SKM-1 treated with dmso at 0.1 percent for 144 hours (cell line): Measurements from ENCODE around the gene TEX51.

Experiments used
- DNase-seq: peaks from one replicate; lab custom pipeline; 2025; ENCODE audit not compliant: unreplicated experiment; lab: John Stamatoyannopoulos, UW

TEX51 gene

DNA sequence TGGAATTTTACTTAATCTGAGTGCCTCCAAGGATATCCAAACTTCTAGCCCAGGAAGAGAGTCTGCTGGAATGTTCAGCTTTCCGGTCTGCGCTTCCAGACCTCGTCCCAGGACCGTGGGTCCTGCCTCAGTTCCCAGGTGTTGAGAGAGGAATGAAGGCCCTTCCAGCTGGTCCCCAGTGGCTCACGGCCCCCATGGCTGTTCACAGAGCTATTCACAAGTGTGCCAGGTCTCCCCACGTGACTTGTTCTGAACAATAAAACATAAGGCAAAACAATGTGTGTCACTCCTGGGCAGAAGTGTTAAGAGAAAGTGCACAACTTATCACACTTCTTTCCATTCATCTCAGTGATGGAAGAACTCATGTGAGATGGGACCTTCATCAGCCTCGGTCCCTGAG is 20.1 kb upstream of the TEX51 start:
- no peak for DNase-seq

DNA sequence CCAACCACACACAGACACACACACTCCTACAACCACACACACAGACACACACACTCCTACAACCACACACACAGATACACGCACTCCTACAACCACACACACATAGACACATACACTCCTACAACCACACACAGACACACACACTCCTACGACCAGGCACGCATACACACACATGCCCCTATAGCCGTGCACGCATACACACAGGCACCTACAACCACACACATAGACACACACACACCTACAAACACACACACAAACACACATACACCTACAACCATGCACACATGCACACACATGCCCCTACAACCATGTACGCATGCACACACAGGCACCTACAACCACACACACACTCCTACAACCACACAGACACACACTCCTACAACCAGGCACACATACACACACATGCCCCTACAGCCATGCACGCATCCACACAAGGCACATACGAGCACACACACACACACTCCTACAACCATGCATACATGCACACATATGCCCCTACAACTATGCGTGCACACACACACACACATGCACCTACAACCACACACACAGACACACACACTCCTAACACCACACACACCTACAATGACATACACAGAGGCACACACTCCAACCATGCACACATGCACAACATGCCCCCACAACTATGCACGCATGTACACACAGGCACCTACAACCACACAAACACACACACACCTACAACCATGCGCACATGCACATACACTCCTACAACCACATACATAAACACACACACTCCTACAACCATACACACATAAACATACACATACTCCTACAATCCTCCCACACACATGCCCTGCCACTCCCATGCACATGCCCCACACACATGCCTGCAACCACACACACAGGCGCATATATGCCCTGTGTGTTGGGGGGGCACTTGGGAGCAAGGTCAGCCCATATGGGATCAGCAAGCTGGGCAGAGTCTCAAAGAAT is 19.1 kb upstream of the TEX51 start:
- DNase-seq = no peak

DNA sequence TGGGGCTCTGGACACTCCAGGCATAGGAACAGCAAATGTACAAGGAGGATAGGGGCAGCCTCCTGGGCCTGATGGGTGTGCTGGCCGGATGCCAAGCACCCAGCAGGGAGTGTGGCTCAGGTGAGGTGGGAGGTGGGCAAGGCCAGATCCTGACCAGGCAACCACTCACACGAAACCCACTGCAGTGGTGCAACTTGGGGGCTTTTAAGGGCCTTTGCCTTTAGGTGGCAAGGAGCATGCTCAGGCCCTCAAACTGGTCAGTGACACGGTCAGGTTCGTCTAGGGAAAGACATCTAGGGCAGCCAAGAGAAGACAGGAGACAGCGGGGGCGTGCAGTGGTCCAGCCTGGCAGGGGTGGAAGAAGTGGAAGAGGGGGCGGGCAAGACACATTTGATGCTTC is 18.4 kb upstream of the TEX51 start:
- no peak for DNase-seq

DNA sequence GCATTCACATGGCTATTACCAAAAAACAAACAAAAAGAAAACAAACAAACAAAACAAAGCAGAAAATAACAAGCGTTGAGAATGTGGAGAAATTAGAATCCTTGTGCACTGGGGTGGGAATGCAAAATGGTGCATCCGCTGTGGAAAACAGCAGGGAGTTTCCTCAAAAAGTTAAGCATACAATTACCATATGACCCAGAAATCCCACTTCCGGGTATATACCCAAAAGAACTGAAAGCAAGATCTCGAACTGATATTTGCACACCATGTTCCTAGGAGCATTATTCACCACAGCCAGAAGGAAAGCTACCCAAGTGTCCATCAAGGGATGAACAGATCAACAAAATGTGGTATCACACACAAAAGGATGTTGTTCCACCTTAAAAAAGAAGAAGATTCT is 17.9 kb upstream of the TEX51 start:
- no peak for DNase-seq

DNA sequence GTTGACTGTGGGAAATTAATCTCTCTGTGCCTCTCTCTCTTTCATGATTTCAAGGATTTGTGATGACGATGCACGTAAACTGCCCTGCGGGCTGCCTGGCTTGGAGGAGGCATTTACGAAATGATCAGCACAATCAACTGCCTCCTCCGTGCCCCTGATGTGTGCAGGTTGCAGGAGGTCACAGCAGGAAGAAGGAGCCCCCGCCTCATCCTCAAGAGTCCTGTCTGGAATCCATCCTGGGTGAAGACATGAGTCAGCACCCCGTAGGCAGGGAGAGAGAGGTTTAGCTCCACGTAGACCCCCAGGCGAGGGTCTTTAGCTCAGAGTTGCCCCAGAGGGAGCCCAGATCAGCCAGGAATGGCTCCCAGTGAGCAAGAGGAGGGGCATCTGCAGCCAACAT is 17.1 kb upstream of the TEX51 start:
- DNase-seq = no peak

DNA sequence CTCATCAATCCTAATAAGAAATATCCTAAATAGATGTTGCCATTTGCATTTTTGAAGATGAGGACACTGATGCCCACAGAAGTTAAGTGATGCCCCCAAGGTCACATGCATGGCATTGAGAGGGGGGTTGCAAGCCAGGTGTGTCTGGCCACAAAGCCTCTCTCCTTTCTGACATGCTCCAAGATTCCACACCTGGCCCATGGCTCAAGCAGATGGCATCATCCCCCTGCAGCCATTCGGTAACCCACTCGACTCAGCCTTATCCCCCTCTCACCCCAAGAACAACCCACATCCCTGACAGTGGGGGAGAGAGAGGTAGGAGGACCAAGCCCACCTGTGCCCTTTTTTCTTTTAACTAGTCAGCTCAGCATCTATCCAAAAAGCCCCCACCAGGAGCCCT is 16.5 kb upstream of the TEX51 start:
- DNase-seq = no peak

DNA sequence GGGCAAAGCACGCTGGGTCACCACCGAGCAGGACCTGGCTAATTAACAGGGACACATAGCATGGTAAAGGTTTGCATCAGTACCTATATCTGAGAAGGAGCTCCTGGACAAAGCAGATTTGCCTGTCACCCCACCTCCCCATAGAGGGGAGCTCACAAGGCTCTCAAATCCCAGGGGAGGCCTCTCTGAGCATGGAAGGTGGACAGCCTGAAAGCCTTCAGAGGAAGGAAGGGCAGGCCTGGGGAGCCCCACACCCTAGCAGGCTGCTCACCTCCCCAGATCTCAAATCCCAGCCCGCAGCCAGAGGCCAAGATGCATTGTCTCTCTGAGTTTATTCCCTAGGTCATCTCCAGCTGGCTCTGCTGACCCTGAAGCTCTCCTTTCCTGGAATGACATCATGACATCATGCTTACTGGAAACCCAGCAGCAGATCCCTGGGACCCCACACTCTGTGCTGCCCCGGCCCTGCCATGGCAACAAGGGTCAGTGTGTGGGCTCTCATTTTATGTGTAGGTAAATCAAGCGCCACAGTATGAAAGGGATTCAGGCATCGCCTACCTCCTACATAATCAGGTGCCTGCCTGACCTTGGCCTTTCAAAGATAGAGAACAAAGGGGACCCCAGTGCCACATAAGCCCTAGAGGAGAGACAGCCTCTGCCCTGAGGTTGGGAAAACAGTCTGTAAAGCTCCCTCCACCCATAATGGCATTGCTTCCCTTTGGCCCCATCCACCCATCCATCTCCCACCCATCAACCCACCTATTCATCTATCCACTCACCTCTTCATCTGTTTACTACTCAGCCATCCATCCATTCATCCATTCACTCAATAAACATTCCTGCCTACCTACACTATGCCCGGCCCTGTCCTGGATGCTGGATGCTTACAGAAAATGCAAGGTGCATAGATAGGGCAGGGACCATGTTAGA is 15.7 kb upstream of the TEX51 start:
- no peak for DNase-seq

DNA sequence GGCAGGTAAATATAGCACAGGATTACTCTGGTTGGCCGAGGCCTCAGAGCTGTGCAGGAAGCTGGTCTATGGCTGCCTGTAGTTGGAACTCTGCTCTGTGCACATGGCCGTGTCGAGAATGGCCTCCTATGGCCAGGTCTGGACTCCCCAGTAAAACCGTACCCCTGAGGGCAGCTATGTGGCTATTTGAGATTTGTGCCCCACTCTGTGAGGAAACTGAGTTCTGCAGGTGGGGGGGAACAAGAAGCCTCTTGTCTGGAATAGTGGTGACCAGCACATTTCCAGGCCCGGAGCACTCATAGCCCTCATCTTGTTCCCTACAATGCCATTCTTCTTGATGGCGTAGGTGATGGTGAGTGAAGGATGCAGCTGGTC is 15.0 kb upstream of the TEX51 start:
- no peak for DNase-seq

DNA sequence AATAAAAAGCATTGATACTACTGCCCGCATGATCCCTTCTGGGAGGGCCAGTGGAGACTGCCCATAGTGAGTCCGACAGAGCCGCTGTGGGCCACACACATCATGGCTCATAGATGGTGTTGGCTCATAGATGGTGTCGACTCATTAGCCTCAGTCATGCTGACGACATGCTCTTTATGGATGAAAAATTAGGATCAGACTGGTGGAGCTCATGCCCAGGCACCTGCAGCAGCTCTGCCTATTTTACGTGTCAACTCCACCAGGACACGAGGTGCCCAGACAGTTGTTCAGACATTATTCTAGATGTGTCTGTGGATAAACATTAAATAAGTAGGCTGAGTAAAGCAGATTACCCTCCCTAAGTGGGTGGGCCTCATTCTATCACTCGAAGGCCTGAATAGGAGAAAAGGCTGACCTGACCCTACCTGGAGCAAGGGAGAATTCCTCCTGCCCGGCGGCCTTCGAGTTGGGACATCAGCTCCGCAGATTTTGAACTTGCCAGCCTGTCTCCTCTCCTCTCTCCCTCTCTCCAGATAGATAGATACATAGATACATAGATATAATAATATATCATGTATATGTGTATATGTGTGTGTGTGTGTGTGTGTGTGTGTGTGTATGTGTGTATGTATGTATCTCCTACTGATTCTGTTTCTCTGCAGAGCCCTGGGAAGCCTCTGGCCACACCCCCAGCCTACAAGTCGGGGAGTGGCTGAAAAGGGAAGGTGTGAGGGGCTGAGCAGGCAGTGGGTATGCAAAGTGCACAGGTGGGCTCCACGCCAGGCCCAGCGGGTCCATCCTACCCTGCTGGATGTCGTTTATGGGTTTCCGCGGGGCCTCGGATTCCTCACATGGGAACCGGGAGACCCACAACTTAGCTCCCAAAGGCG is 13.6 kb upstream of the TEX51 start:
- no peak for DNase-seq

DNA sequence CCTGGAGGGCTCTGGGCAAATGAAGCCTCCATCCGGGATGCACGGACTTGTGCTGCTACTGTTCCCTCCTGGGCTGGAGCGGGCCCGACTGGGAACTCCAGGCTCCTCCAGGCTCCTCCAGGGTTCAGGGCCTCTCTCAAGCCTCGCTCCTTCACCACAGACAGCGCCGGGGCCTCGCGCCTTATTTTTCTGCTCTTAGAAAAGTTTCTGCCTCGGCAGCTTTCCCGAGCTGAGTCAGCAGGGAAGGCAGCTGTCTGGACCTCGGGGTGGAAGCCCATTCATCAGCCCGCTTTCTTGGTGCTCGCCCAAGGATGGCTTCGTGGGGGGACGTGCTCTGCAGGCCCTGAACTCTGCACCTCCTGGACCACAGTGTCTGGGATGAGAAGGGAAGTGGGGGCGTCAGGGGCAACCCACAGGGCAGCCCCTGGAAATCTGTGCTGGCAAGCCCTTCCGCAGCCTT is 12.9 kb upstream of the TEX51 start:
- no peak for DNase-seq

DNA sequence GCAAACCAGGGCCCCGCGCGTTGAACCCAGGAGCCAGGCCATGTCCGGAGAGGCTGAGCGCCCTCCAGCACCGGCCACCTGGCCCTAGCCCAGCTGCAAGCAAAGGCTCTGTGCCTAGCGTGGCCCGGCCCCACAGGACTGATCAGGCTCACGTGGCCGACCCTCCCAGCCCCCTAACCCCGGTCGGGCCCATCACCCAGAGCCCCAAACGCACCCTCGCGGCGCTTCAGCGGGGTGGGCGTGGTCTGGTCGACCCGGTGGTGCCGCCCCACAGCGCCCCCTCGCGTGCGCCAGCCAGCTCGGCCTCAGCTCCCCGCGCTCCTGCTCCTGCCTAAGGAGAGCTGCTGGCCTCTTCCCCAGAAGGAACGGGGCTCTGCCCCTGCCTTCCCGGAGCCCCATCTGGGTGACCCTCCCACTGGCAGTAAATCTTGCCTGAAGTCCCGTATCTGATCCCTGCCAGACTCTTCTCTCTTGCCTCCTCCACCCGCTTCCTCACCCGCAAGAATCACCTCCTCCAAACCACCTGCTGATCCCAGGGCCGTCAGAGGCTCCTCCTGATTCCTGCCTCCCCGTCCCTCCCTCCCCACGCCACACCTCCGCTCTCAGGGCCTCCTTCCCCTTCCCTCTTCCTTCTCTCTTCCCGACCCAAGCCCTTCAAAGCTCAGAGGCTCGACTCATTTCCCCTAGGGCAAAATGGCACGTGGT is 12.3 kb upstream of the TEX51 start:
- DNase-seq = no peak

DNA sequence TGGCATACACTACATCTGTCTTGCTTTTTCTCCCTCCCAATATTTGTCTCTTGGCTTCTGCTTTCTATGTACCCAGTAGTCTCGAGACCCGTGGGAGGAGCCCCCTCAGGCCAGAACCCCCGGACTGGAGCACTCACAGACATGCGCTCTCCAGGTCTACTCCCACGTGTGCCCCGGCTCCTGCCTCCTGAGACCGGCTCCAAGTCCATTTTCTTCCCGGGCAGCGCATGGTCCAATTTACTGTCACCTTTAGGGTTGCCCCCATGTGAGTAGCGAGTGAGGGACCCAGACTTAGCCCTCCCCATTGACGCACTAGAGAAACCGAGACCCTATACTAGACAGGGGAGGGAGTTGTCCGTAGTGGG is 11.8 kb upstream of the TEX51 start:
- no peak for DNase-seq

DNA sequence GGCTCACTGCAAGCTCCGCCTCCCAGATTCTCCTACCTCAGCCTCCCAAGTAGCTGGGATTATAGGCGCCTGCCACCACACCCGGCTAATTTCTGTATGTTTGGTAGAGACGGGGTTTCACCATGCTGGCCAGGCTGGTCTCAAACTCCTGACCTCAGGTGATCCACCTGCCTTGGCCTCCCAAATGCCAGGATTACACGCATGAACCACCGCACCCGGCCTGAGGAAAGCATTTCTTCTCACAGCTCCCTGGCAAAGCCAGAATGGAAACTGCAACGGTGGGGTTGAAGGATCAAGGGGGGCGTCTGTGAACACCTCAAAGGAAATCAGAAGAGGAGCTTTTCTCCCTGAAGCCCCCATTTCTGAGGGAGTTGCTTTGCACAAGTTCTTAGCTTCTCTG is 11.2 kb upstream of the TEX51 start:
- no peak for DNase-seq

DNA sequence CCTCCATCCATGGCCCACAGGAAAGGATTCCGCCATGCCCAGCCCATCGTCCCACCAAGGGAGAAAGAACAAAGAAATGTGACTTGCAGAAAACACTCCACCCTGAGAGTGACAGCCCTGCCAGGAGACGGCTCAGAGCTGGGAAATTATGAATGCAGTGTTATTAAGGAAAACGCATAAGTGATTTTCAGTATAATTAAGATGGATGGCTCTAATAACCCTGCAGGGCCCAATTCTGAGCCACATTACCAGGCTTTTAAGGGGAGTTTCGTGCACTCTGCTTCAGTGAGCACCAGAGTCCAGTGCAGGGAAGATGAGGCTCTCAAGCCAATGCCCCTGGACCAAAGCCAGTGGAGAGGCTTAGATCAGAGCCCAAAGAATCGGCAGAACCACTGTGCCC is 10.6 kb upstream of the TEX51 start:
- DNase-seq = no peak

DNA sequence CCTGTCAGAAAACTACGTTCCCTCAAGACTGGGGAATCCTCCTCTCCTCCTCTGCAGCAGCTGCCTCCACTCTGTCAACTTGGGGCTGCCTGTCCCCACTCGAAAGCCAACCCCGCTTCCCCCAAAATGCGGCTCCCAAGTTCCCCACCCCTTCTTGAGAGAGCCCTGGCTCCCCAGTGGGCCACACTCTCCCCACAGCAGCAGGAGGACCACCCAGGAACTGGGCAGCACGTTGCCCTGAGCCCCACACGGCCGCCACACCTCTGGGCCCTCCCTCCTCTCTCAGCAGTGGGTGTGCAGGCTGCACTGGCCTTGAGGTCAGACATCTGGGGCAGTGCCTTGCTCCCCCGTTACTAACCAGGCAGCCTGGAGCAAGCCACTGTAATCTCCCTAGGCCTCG is 9.6 kb upstream of the TEX51 start:
- DNase-seq = no peak

DNA sequence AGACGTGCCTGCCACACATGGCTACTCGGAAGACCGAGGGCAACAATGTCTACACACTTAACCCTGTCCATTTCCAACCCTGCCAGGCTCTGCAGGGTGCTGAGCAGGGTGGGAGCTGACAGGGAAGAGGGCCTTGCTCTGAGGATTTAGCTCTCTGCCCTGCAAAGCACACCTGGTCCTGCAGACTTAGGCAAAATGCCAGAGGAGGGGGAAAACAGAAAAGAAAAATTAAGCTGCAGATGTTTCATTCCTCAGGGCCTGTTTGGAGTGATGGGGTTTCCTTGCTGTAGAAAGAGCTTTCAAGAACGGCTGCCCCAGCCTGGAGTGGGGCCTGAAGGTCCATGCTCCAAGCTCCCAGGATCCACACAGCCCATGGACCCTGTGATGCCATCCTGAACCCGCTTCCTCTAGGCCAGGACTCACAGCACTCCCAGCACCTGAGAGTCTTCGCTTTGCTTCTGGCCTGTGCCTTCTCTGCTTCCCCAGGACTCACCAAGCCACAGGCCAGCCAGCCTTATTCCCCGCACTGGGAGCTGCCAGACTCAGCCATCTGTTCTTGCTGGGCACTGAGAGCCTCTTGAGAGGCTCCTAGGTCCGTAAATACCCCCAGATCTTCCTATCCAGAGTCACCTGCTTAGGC is 9.1 kb upstream of the TEX51 start:
- no peak for DNase-seq

DNA sequence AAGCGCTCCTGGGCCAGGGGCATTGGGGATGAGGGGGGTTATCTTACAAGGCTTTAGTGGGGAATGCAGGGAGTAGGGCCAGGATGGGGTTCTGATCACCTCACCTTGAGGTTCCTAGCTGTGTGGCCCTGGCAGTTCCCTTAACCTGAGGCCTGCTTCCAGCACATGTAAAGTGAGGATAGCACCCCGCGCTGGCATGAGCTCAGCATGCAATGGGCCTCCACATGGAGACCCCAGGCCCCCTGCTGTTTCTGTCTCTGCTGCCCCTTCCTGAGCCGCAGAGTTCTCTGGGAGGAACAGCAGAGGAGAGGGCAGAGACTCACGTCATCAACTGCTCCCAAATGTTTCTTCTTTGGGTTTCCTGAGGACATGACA is 8.6 kb upstream of the TEX51 start:
- DNase-seq = no peak

DNA sequence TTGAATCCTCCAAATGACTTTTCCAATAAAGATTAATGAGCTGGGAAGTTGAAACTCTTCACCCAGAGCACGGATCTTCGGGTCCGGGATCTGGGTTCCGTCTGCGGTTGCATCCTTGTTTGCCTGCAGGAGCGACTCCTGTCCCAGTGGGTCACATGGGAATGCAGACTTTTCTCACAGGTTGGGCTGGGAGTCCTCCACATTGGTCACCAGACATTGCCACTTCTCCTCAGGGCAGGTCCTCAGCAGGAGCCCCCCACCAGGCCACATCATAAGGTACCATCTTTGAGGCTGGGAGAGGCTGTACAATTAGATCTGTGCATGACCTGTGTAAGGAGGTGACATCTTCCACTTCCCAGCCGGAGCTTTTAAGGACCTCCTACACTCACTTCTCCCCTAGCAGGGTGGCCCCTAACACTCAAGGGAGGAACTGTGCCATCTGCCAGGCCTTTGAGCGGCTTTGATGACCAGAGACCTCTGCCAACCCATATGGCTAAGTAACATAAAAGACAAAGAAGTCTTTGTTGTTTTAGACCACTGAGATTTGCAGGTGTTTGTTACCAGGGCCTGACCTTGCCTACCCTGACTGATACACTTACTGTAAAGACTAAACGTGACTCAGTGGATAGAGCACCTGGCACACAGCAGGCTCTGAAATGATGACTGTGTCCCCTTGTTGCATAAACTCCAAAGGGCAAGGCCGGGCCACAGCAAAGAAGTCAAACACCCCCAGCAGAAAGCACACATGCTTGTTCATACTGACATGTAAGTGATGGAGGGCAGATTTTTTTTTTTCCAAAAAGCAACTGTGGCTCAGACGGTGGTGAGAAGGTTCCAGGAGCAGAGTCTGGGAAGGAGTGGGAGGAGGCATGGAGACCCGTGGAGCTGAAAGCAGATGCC is 7.9 kb upstream of the TEX51 start:
- no peak for DNase-seq
